Caki2 (cell line): ENCODE results near the gene PNPLA7. TPM values are rescaled to one million over a fixed set of nuclear protein-coding genes. Genes with fewer than 3 reads are reported as not detected.
A peak's percentile ranks its signal among the peaks of the same experiment; 100 is the strongest.
"Not testable (repeated sequence)": the region's sequence is repeated elsewhere in the genome, so short reads cannot be mapped to it uniquely, and the experiment has no call there.

Source experiments
- DNase-seq: peaks from one replicate; pipeline ENCODE4 v3.0.0-alpha.2; 2015; ENCODE audit warnings: low read depth
- in situ Hi-C: cut with HindIII; loops from 2 replicates; pipeline ENCODE4 v1.10.0; 2016; ENCODE audit warnings: low sequenced_read_pairs, low pct_unique_long_range_greater_than_20kb, mixed read lengths
- total RNA-seq: library from RNA; depleted of rRNA; stranded (reverse); fragments of >200 nt; shearing (Covaris generic); gene quantifications from 2 replicates; pipeline ENCODE4 v1.2.3, GENCODE V29; 2014; ENCODE audit warnings: low replicate concordance

PNPLA7 gene
- total RNA-seq, 1 experiment from 2014 or later: 0.98 TPM

- in situ Hi-C loops: no loop called here
- DNase-seq: no peak
Observed at GRCh38 chr9:137521405-137521985, 28.7 kb downstream of the PNPLA7 start.

GRCh38 chr9:137520614-137521404 is 29.4 kb downstream of the PNPLA7 start:
- in situ Hi-C loops: no loop called here

GRCh38 chr9:137519553-137519952 is 30.6 kb downstream of the PNPLA7 start:
- no peak for DNase-seq
- in situ Hi-C loops: no loop called here

More at GRCh38 chr9:137520614-137521404, 29.4 kb downstream of the PNPLA7 start:
- DNase-seq: no peak

GRCh38 chr9:137518661-137519459 is 31.3 kb downstream of the PNPLA7 start:
- in situ Hi-C loops, DNase-seq: not testable (repeated sequence)

- in situ Hi-C loops: no loop called here
- no peak for DNase-seq
Observed at GRCh38 chr9:137516144-137516917, 33.9 kb downstream of the PNPLA7 start.

GRCh38 chr9:137515338-137515724 is 34.9 kb downstream of the PNPLA7 start:
- in situ Hi-C loops: no loop called here
- no peak for DNase-seq

- in situ Hi-C loops: no loop called here
- DNase-seq: no peak
Observed at GRCh38 chr9:137514691-137515337, 35.4 kb downstream of the PNPLA7 start.

GRCh38 chr9:137513801-137514570 is 36.2 kb downstream of the PNPLA7 start:
- DNase-seq, in situ Hi-C loops: not testable (repeated sequence)

- DNase-seq, in situ Hi-C loops: not testable (repeated sequence)
Observed at GRCh38 chr9:137513136-137513535, 37.1 kb downstream of the PNPLA7 start.

GRCh38 chr9:137511758-137512463 is 38.3 kb downstream of the PNPLA7 start:
- DNase-seq: no peak
- in situ Hi-C loops: no loop called here

GRCh38 chr9:137511126-137511525 is 39.1 kb downstream of the PNPLA7 start:
- DNase-seq, in situ Hi-C loops: not testable (repeated sequence)

- in situ Hi-C loops: no loop called here
Observed at GRCh38 chr9:137509198-137509597, 41.0 kb downstream of the PNPLA7 start.

GRCh38 chr9:137506702-137507171 is 43.5 kb downstream of the PNPLA7 start:
- in situ Hi-C loops: no loop called here

More at GRCh38 chr9:137509198-137509597, 41.0 kb downstream of the PNPLA7 start:
- DNase-seq: no peak

GRCh38 chr9:137506274-137506673 is 43.9 kb downstream of the PNPLA7 start:
- in situ Hi-C loops: no loop called here
- peak; percentile 84 for DNase-seq

More at GRCh38 chr9:137506702-137507171, 43.5 kb downstream of the PNPLA7 start:
- DNase-seq: peak; percentile 90

GRCh38 chr9:137505421-137506140 is 44.6 kb downstream of the PNPLA7 start:
- no peak for DNase-seq
- in situ Hi-C loops: no loop called here

GRCh38 chr9:137504432-137504777 is 45.8 kb downstream of the PNPLA7 start:
- in situ Hi-C loops: no loop called here

More at GRCh38 chr9:137504432-137504777, 45.8 kb downstream of the PNPLA7 start:
- DNase-seq: no peak
